ENCODE measurements around the gene DUOX1.

- TF ChIP-seq EZH2 (IDR thresholded peaks at IDR 0.05; ENCODE audit: insufficient read depth, poor library complexity, severe bottlenecking) = no peak
- TF ChIP-seq EZH2phosphoT487 (IDR thresholded peaks at IDR 0.05; ENCODE audit: insufficient read depth, low read depth) = no peak
Measured at GRCh38 chr15:45155739-45156138, 25.9 kb downstream of the DUOX1 start.

Measured in GM23248 (cell line).